Naive thymus-derived CD4-positive, alpha-beta T cell (primary cell): ENCODE measurements around the gene RNF26. TPM values are rescaled to one million over a fixed set of nuclear protein-coding genes. Genes with fewer than 3 reads are reported as not detected.
A peak's percentile ranks its signal among the peaks of the same experiment; 100 is the strongest.

Source experiments
- ATAC-seq: fragments of 150-1000 bp; cut with Tn5 transposase; 2 replicates; pipeline ENCODE4 v1.10.0; 2021; ENCODE audit warnings: mild to moderate bottlenecking, moderate library complexity
- CTCF ChIA-PET: fragments of 350-600 bp; sonication (Branson Sonifier 250); formaldehyde crosslinking; loops from one replicate; lab custom pipeline; 2021; ENCODE audit warnings: antibody characterized with exemption; lab: Charles Lee
- POLR2A ChIA-PET: fragments of 350-600 bp; sonication (Branson Sonifier 250); formaldehyde crosslinking; loops from one replicate; lab custom pipeline; 2021; ENCODE audit warnings: antibody characterized with exemption, inconsistent platforms; lab: Charles Lee
- DNase-seq, 9 donors: peaks; one replicate each; pipeline versions ENCODE4 v3.0.0 to v3.0.0-alpha.2; 2020 to 2022; ENCODE audit warnings: mixed read lengths in 1 of 9
- H3K27ac ChIP-seq: one replicate; pipeline ENCODE4 v1.7.0; 2013; ENCODE audit warnings: mild to moderate bottlenecking, low read depth, low read length, moderate library complexity
- H3K27me3 ChIP-seq, 2 donors: one replicate each; pipeline ENCODE4 v1.7.0; 2013; ENCODE audit warnings: low read length in 2 of 2, mild to moderate bottlenecking in 2 of 2, moderate library complexity in 2 of 2; ENCODE audit not compliant: control insufficient read depth in 2 of 2, insufficient read depth in 2 of 2
- H3K36me3 ChIP-seq, 3 experiments: 1 replicate in 2 of 3; 2 replicates in 1 of 3; pipeline ENCODE4 v1.7.0; 2013; ENCODE audit warnings: low read length in 3 of 3, mild to moderate bottlenecking in 3 of 3, moderate library complexity in 1 of 3; ENCODE audit not compliant: insufficient read depth in 3 of 3, control insufficient read depth in 2 of 3
- H3K4me1 ChIP-seq, 2 donors: one replicate each; pipeline ENCODE4 v1.7.0; 2013; ENCODE audit warnings: low read length in 2 of 2, mild to moderate bottlenecking in 2 of 2, moderate library complexity in 1 of 2; ENCODE audit not compliant: control insufficient read depth in 2 of 2, insufficient read depth in 2 of 2
- H3K4me3 ChIP-seq: 2 replicates; pipeline ENCODE4 v1.7.0; 2013; ENCODE audit warnings: mild to moderate bottlenecking, low read length
- H3K9me3 ChIP-seq, 3 experiments: 1 replicate in 2 of 3; 2 replicates in 1 of 3; pipeline ENCODE4 v1.7.0; 2013; ENCODE audit warnings: low read length in 3 of 3; ENCODE audit not compliant: control insufficient read depth in 2 of 3
- H3K27ac Mint-ChIP-seq, 9 donors: one replicate each; pipeline ENCODE4 v1.8.0; 2020 to 2022; ENCODE audit warnings: mixed read lengths in 9 of 9, mild to moderate bottlenecking in 8 of 9, moderate library complexity in 5 of 9, inconsistent platforms in 2 of 9
- H3K27me3 Mint-ChIP-seq, 5 donors: one replicate each; pipeline ENCODE4 v1.8.0; 2021 to 2022; ENCODE audit warnings: mixed read lengths in 5 of 5, mild to moderate bottlenecking in 1 of 5
- H3K36me3 Mint-ChIP-seq, 5 donors: one replicate each; pipeline ENCODE4 v1.8.0; 2020 to 2022; ENCODE audit warnings: mixed read lengths in 5 of 5, mild to moderate bottlenecking in 3 of 5, inconsistent platforms in 1 of 5
- H3K4me1 Mint-ChIP-seq, 7 donors: one replicate each; pipeline ENCODE4 v1.8.0; 2020 to 2022; ENCODE audit warnings: mixed read lengths in 7 of 7, mild to moderate bottlenecking in 3 of 7, inconsistent platforms in 1 of 7
- H3K4me3 Mint-ChIP-seq, 10 donors: one replicate each; pipeline ENCODE4 v1.8.0; 2020 to 2022; ENCODE audit warnings: mild to moderate bottlenecking in 10 of 10, mixed read lengths in 10 of 10, moderate library complexity in 6 of 10, inconsistent platforms in 2 of 10
- H3K9me3 Mint-ChIP-seq, 11 donors: one replicate each; pipeline ENCODE4 v1.8.0; 2020 to 2022; ENCODE audit warnings: mixed read lengths in 11 of 11, mild to moderate bottlenecking in 4 of 11, inconsistent platforms in 1 of 11, moderate library complexity in 1 of 11
- intact Hi-C, 2 donors: fragments of 100-400 bp; cut with micrococcal nuclease; formaldehyde crosslinking; loops; one replicate each; pipeline ENCODE4 v1.15.1; 2023
- polyA plus RNA-seq, 2 donors: library from polyadenylated mRNA; unstranded; fragments of 300-500 nt; fragmentation: Illumina TruSeq; gene quantifications; one replicate each; pipeline ENCODE4 v1.2.3, GENCODE V29; 2021
- total RNA-seq, 6 experiments: library from RNA in 5 of 6; stranded (reverse) in 5 of 6; gene quantifications; 1 replicate in 5 of 6; 2 replicates in 1 of 6; pipeline ENCODE4 v1.2.3 and lab custom pipeline; 2021 to 2026

The RNF26 gene
- total and polyA plus RNA-seq, 7 experiments from 2014 or later = 16.9 to 59.1 (median 24.4) TPM

GRCh38 chr11:119335655-119336543 is 1.6 kb downstream of the RNF26 start:
- peaks cover 4 to 16% of the 10 kb centered on the region in 2 donors for H3K27me3 ChIP-seq
- no peak overlapping the region for H3K27ac ChIP-seq
- Mint-ChIP-seq H3K9me3 (no peaks in the 10 kb centered on the region), H3K27me3 (peaks cover 14 to 19% (median 17%) of the 10 kb centered on the region in 5 donors), H3K4me3 (peak overlapping the region; percentile 88 to 99 (median 98)), H3K36me3 (peaks cover 0 to 10% (median 0%) of the 10 kb centered on the region in 5 donors), H3K27ac (peak overlapping the region in 6 of 9 donors; percentile 49 to 99 (median 91)), H3K4me1 (peaks cover 22 to 64% (median 43%) of the 10 kb centered on the region in 7 donors)
- ChIA-PET CTCF (interaction anchor here (1.0 kb wide), 1 partner anchor 13 kb away, joined by 4 read pairs; no protein-coding TSS in a partner anchor), POLR2A (interaction anchor here (0.6 kb wide), 1 partner anchor 159 kb away, joined by 3 read pairs; no protein-coding TSS in a partner anchor)
- H3K36me3 ChIP-seq = peaks cover 0 to 15% (median 0%) of the 10 kb centered on the region in 3 experiments
- no peak for ATAC-seq
- DNase-seq = no peak
- intact Hi-C loops = loop anchor here in 1 of 2 donors (2.0 to 5.0 kb wide), 2 partner anchors 129 to 317 kb away; partner anchors contain the start of genes CBL, RPS25 and TRAPPC4
- peaks cover 12 to 15% of the 10 kb centered on the region in 2 donors for H3K4me1 ChIP-seq
- H3K4me3 ChIP-seq = no peak overlapping the region
- H3K9me3 ChIP-seq = no peaks in the 10 kb centered on the region

GRCh38 chr11:119336744-119337469 is 2.6 kb downstream of the RNF26 start:
- H3K27me3 Mint-ChIP-seq = peaks cover 19 to 25% (median 23%) of the 10 kb centered on the region in 5 donors
- H3K9me3 Mint-ChIP-seq = no peaks in the 10 kb centered on the region
- ATAC-seq = no peak
- peaks cover 12 to 15% of the 10 kb centered on the region in 2 donors for H3K4me1 ChIP-seq
- POLR2A ChIA-PET = interaction anchor here (0.8 kb wide), 1 partner anchor 271 kb away, joined by 4 read pairs; no protein-coding TSS in a partner anchor
- H3K27ac ChIP-seq = no peak overlapping the region
- peaks cover 0 to 15% (median 0%) of the 10 kb centered on the region in 3 experiments for H3K36me3 ChIP-seq
- H3K4me3 ChIP-seq = no peak overlapping the region
- DNase-seq = no peak
- peaks cover 4 to 16% of the 10 kb centered on the region in 2 donors for H3K27me3 ChIP-seq
- H3K9me3 ChIP-seq = no peaks in the 10 kb centered on the region
- peak overlapping the region in 8 of 10 donors; percentile 14 to 99 (median 74) for H3K4me3 Mint-ChIP-seq
- intact Hi-C loops = loop anchor here in 1 of 2 donors (5.0 kb wide), 1 partner anchor 130 kb away; the partner anchor contains the start of gene CBL
- peaks cover 0 to 10% (median 0%) of the 10 kb centered on the region in 5 donors for H3K36me3 Mint-ChIP-seq
- peak overlapping the region in 3 of 9 donors; percentile 49 to 64 (median 59) for H3K27ac Mint-ChIP-seq
- CTCF ChIA-PET = interaction anchor here (0.5 to 1.8 kb wide), 11 partner anchors 10 to 670 kb away, joined by 3 to 8 read pairs (median 4); partner anchors contain the start of gene CBL
- H3K4me1 Mint-ChIP-seq = peaks cover 22 to 67% (median 47%) of the 10 kb centered on the region in 7 donors

GRCh38 chr11:119337581-119338317 is 3.4 kb downstream of the RNF26 start:
- Mint-ChIP-seq H3K27me3 (peaks cover 19 to 29% (median 26%) of the 10 kb centered on the region in 5 donors), H3K9me3 (no peaks in the 10 kb centered on the region), H3K27ac (peak overlapping the region in 1 of 9 donors; percentile 33), H3K4me1 (peaks cover 22 to 66% (median 47%) of the 10 kb centered on the region in 7 donors), H3K4me3 (peak overlapping the region in 6 of 10 donors; percentile 19 to 64 (median 50)), H3K36me3 (peaks cover 0 to 10% (median 0%) of the 10 kb centered on the region in 5 donors)
- Histone ChIP-seq H3K27me3 (peaks cover 4 to 16% of the 10 kb centered on the region in 2 donors), H3K4me1 (peaks cover 12 to 15% of the 10 kb centered on the region in 2 donors), H3K4me3 (no peak overlapping the region), H3K27ac (no peak overlapping the region), H3K36me3 (peaks cover 0 to 15% (median 0%) of the 10 kb centered on the region in 3 experiments), H3K9me3 (no peaks in the 10 kb centered on the region)
- intact Hi-C loops = loop anchor here (1.0 to 5.0 kb wide), 3 partner anchors 16 to 130 kb away; partner anchors contain the start of gene CBL (in 1 of the 2)
- ATAC-seq = no peak
- ChIA-PET CTCF (interaction anchor here (0.5 to 1.9 kb wide), 24 partner anchors 9 to 671 kb away, joined by 3 to 10 read pairs (median 4); partner anchors contain the start of gene CBL), POLR2A (interaction anchor here (0.6 to 1.2 kb wide), 5 partner anchors 132 to 400 kb away, joined by 3 to 4 read pairs (median 4); partner anchors contain the start of gene CBL)
- DNase-seq = no peak

- peak overlapping the region; percentile 27 to 75 (median 60) for H3K4me3 Mint-ChIP-seq
- peaks cover 0 to 15% (median 0%) of the 10 kb centered on the region in 3 experiments for H3K36me3 ChIP-seq
- CTCF ChIA-PET = interaction anchor here (0.6 to 1.9 kb wide), 18 partner anchors 9 to 277 kb away, joined by 3 to 10 read pairs (median 4); partner anchors contain the start of gene CBL
- peaks cover 22 to 59% (median 45%) of the 10 kb centered on the region in 7 donors for H3K4me1 Mint-ChIP-seq
- peaks cover 0 to 10% (median 0%) of the 10 kb centered on the region in 5 donors for H3K36me3 Mint-ChIP-seq
- H3K27ac ChIP-seq = no peak overlapping the region
- ATAC-seq (peak; percentile 48), DNase-seq (peak; percentile 51 to 70 (median 63))
- POLR2A ChIA-PET = interaction anchor here (0.6 to 1.2 kb wide), 5 partner anchors 132 to 415 kb away, joined by 3 to 4 read pairs (median 3); partner anchors contain the start of gene CBL
- H3K27ac Mint-ChIP-seq = peak overlapping the region in 2 of 9 donors; percentile 47 to 82
- peaks cover 25 to 36% (median 31%) of the 10 kb centered on the region in 5 donors for H3K27me3 Mint-ChIP-seq
- H3K9me3 ChIP-seq = no peaks in the 10 kb centered on the region
- no peaks in the 10 kb centered on the region for H3K9me3 Mint-ChIP-seq
- H3K27me3 ChIP-seq = peaks cover 4 to 16% of the 10 kb centered on the region in 2 donors
- intact Hi-C loops = loop anchor here (1.0 to 5.0 kb wide), 3 partner anchors 17 to 131 kb away; partner anchors contain the start of gene CBL (in 1 of the 2)
- H3K4me1 ChIP-seq = peaks cover 12 to 15% of the 10 kb centered on the region in 2 donors
- no peak overlapping the region for H3K4me3 ChIP-seq
Measured at GRCh38 chr11:119338318-119338890, 4.1 kb downstream of the RNF26 start.

- intact Hi-C loops = loop anchor here (1.0 to 5.0 kb wide), 3 partner anchors 18 to 132 kb away; partner anchors contain the start of gene CBL (in 1 of the 2)
- no peaks in the 10 kb centered on the region for H3K9me3 Mint-ChIP-seq
- H3K27me3 ChIP-seq = peaks cover 4 to 16% of the 10 kb centered on the region in 2 donors
- H3K36me3 ChIP-seq = peaks cover 0 to 15% (median 0%) of the 10 kb centered on the region in 3 experiments
- H3K4me1 ChIP-seq = peaks cover 8 to 15% of the 10 kb centered on the region in 2 donors
- no peak overlapping the region for H3K4me3 ChIP-seq
- DNase-seq (no peak), ATAC-seq (no peak)
- H3K4me1 Mint-ChIP-seq = peaks cover 17 to 52% (median 41%) of the 10 kb centered on the region in 7 donors
- peaks cover 0 to 10% (median 0%) of the 10 kb centered on the region in 5 donors for H3K36me3 Mint-ChIP-seq
- H3K27ac Mint-ChIP-seq = peak overlapping the region in 3 of 9 donors; percentile 45 to 82 (median 57)
- CTCF ChIA-PET = interaction anchor here (1.1 to 1.9 kb wide), 6 partner anchors 15 to 133 kb away, joined by 3 to 10 read pairs (median 6); no protein-coding TSS in a partner anchor
- peak overlapping the region; percentile 17 to 75 (median 66) for H3K4me3 Mint-ChIP-seq
- POLR2A ChIA-PET = interaction anchor here (1.1 to 1.7 kb wide), 2 partner anchors 34 to 272 kb away, joined by 3 to 4 read pairs; no protein-coding TSS in a partner anchor
- no peaks in the 10 kb centered on the region for H3K9me3 ChIP-seq
- H3K27me3 Mint-ChIP-seq = peaks cover 29 to 41% (median 31%) of the 10 kb centered on the region in 5 donors
- no peak overlapping the region for H3K27ac ChIP-seq
Measured at GRCh38 chr11:119338965-119339588, 4.8 kb downstream of the RNF26 start.
